Endothelial cell of umbilical vein (primary cell): ENCODE measurements around the gene CHRNA10. TPM values are rescaled to one million over a fixed set of nuclear protein-coding genes. Genes with fewer than 3 reads are reported as not detected.

Experiments used
- BruUV-seq: library from RNA; stranded (reverse); fragments of 400-500 nt; replicated peaks from 2 replicates; lab custom pipeline; 2021; lab: Mats Ljungman, UMichigan
- CTCF ChIA-PET: fragments of 300-600, 350-600 bp; sonication (Branson Sonifier 250); formaldehyde crosslinking; loops from one replicate; lab custom pipeline; 2021; ENCODE audit warnings: antibody characterized with exemption, inconsistent platforms; lab: Charles Lee
- POLR2A ChIA-PET: fragments of 300-600, 350-600 bp; sonication (Branson Sonifier 250); formaldehyde crosslinking; loops from one replicate; lab custom pipeline; 2021; ENCODE audit warnings: antibody characterized with exemption, inconsistent platforms; lab: Charles Lee
- DNase-seq: peaks from one replicate; pipeline ENCODE4 v3.0.0-alpha.2; 2011; ENCODE audit warnings: low read depth, low spot score
- FAIRE-seq: peaks from 2 replicates; lab custom pipeline; 2011; peaks lifted over from hg19 to GRCh38; lab: Jason Lieb, UNC
- H2AFZ ChIP-seq: 2 replicates; pipeline ENCODE4 v1.6.0; 2012; ENCODE audit warnings: low read depth, low read length, control low read depth, inconsistent platforms
- H3K27ac ChIP-seq: 2 replicates; pipeline ENCODE4 v1.5.1; 2011; ENCODE audit warnings: low read depth, mild to moderate bottlenecking, control low read depth, low read length, moderate library complexity; ENCODE audit not compliant: insufficient read depth
- H3K27me3 ChIP-seq, 2 experiments: 2 replicates each; pipeline versions ENCODE4 v1.6.0 to v1.6.1; 2011; ENCODE audit warnings: low read length in 2 of 2, mixed read lengths in 1 of 2; ENCODE audit not compliant: control insufficient read depth in 2 of 2, insufficient read depth in 2 of 2
- H3K36me3 ChIP-seq, 2 experiments: 2 replicates in 1 of 2; 3 replicates in 1 of 2; pipeline ENCODE4 v1.5.1; 2011; ENCODE audit warnings: low read length in 2 of 2, mild to moderate bottlenecking in 1 of 2, moderate library complexity in 1 of 2; ENCODE audit not compliant: control insufficient read depth in 2 of 2, insufficient read depth in 2 of 2; ENCODE audit errors: extremely low read depth in 1 of 2
- H3K4me1 ChIP-seq: 3 replicates; pipeline ENCODE4 v1.5.1; 2011; ENCODE audit warnings: mild to moderate bottlenecking, low read length; ENCODE audit not compliant: control insufficient read depth, insufficient read depth; ENCODE audit errors: extremely low read depth
- H3K4me2 ChIP-seq: 2 replicates; pipeline ENCODE4 v1.6.1; 2011; ENCODE audit warnings: low read length, control low read depth, mixed read lengths; ENCODE audit not compliant: insufficient read depth
- H3K4me3 ChIP-seq, 3 experiments: fragments of 200-600 bp in 1 of 3; sonication (generic), shearing (Covaris generic) in 1 of 3; replicated peaks in 1 of 3; 2 replicates each; pipeline ENCODE4 v1.5.1; 2011 to 2016; ENCODE audit warnings: control low read depth in 3 of 3, low read length in 3 of 3, mild to moderate bottlenecking in 2 of 3, inconsistent platforms in 1 of 3, low read depth in 1 of 3, moderate library complexity in 1 of 3; ENCODE audit not compliant: insufficient read depth in 1 of 3
- H3K79me2 ChIP-seq: 2 replicates; pipeline ENCODE4 v1.6.0; 2012; ENCODE audit warnings: low read length, inconsistent platforms; ENCODE audit not compliant: control insufficient read depth, insufficient read depth
- H3K9ac ChIP-seq: replicated peaks from 2 replicates; pipeline ENCODE3; 2011; ENCODE audit warnings: low read length, control low read depth; ENCODE audit not compliant: insufficient read depth; ENCODE audit errors: extremely low read depth
- H3K9me1 ChIP-seq: replicated peaks from 3 replicates; pipeline ENCODE4 v1.6.0; 2011; ENCODE audit warnings: mild to moderate bottlenecking, low read length; ENCODE audit not compliant: control insufficient read depth, insufficient read depth; ENCODE audit errors: extremely low read depth
- H3K9me3 ChIP-seq: replicated peaks from 2 replicates; pipeline ENCODE4 v1.5.1; 2012; ENCODE audit warnings: low read length, inconsistent platforms; ENCODE audit not compliant: control insufficient read depth, insufficient read depth
- H4K20me1 ChIP-seq: replicated peaks from 2 replicates; pipeline ENCODE3; 2011; ENCODE audit warnings: mild to moderate bottlenecking, low read length; ENCODE audit not compliant: control insufficient read depth, insufficient read depth; ENCODE audit errors: extremely low read depth
- CTCF ChIP-seq, 2 donors: IDR thresholded peaks; 1 replicate in 1 of 2; 2 replicates in 1 of 2; pipeline ENCODE4 v1.5.1; 2011; ENCODE audit warnings: low read length in 2 of 2, mild to moderate bottlenecking in 2 of 2, moderate library complexity in 2 of 2, control low read depth in 1 of 2, inconsistent platforms in 1 of 2, low read depth in 1 of 2; ENCODE audit not compliant: insufficient read depth in 1 of 2; ENCODE audit errors: extremely low read depth in 1 of 2
- EZH2 ChIP-seq: IDR thresholded peaks from 2 replicates; pipeline ENCODE4 v1.6.1; 2012; ENCODE audit warnings: borderline replicate concordance, low read depth, mild to moderate bottlenecking, moderate library complexity, low read length, inconsistent platforms; ENCODE audit not compliant: severe bottlenecking
- FOS ChIP-seq: IDR thresholded peaks from 2 replicates; pipeline ENCODE4 v1.6.1; 2011; ENCODE audit warnings: mild to moderate bottlenecking, low read length, moderate library complexity, borderline replicate concordance; ENCODE audit not compliant: insufficient read depth
- JUN ChIP-seq: IDR thresholded peaks from 2 replicates; pipeline ENCODE4 v1.6.1; 2011; ENCODE audit warnings: borderline replicate concordance, low read depth; ENCODE audit not compliant: insufficient read length, insufficient read depth
- MAX ChIP-seq: IDR thresholded peaks from 2 replicates; pipeline ENCODE4 v1.6.1; 2011; ENCODE audit not compliant: insufficient read depth, insufficient read length
- MYC ChIP-seq: IDR thresholded peaks from one replicate; pipeline ENCODE4 v1.6.1; 2011; ENCODE audit warnings: mild to moderate bottlenecking, low read depth, low read length
- POLR2A ChIP-seq: IDR thresholded peaks from 2 replicates; pipeline ENCODE4 v1.6.1; 2012; ENCODE audit warnings: low read depth, mild to moderate bottlenecking, control low read depth, low read length
- dilution Hi-C: fragments of 300-500 bp; cut with MboI; formaldehyde crosslinking; loops from one replicate; pipeline ENCODE4 v1.15.0; 2019; ENCODE audit warnings: low sequenced_read_pairs; ENCODE audit not compliant: extremely low pct_ligation_motif_present
- intact Hi-C: fragments of 100-400 bp; cut with micrococcal nuclease; formaldehyde crosslinking; loops from one replicate; pipeline ENCODE4 v1.10.0; 2022
- polyA plus RNA-seq, 4 experiments: library from polyadenylated mRNA; depleted of rRNA in 3 of 4; stranded (reverse) in 3 of 4; unstranded in 1 of 4; fragments of >200 nt; gene quantifications; 2 replicates each; pipeline versions ENCODE4 v1.2.1 to v1.2.3, GENCODE V29; 2011 to 2012; ENCODE audit warnings: missing spikeins in 1 of 4
- total RNA-seq: library from RNA; stranded (reverse); gene quantifications from 2 replicates; pipeline ENCODE4 v1.2.3, GENCODE V29; 2021

The CHRNA10 gene
- total and polyA plus RNA-seq, 2 donors (not counting 3 experiments of a cell fraction or from before 2014, with no cell fraction given), result 1.1 to 1.8 TPM

- no peak overlapping the region for H3K27ac ChIP-seq
- BruUV-seq, result no TSS peak
- H2AFZ ChIP-seq, result no peak overlapping the region
- H3K4me3 ChIP-seq, result no peak overlapping the region
- no peaks in the 10 kb centered on the region for H3K36me3 ChIP-seq
- DNase-seq (no peak), FAIRE-seq (no peak)
- H3K9me1 ChIP-seq, result no peaks in the 10 kb centered on the region
- peaks cover 4% of the 10 kb centered on the region in 2 experiments for H3K27me3 ChIP-seq
- no peak overlapping the region for H3K9ac ChIP-seq
- dilution Hi-C loops (no loop called here), intact Hi-C loops (loop anchor here (10.0 kb wide), 1 partner anchor 711 kb away; no protein-coding TSS in a partner anchor)
- POLR2A ChIA-PET, result no interaction called here
- no peak overlapping the region for H3K4me2 ChIP-seq
- H3K4me1 ChIP-seq, result peaks cover 5% of the 10 kb centered on the region
- H3K79me2 ChIP-seq, result no peaks in the 10 kb centered on the region
- TF ChIP-seq EZH2 (no peak), POLR2A (no peak), CTCF (IDR thresholded peaks at IDR 0.05; ENCODE audit: extremely low read depth in 1 of 2, insufficient read depth in 1 of 2, low read depth in 1 of 2, low read length in 2 of 2) (no peak), FOS (no peak), MAX (no peak), JUN (no peak), MYC (no peak)
- CTCF ChIA-PET, result no interaction called here
- H4K20me1 ChIP-seq, result no peaks in the 10 kb centered on the region
- H3K9me3 ChIP-seq, result no peaks in the 10 kb centered on the region
These were observed 25.6 kb downstream of the CHRNA10 start for GRCh38 chr11:3645552-3645951.
